Glutamatergic neuron (in vitro differentiated cells): Measurements from ENCODE around the gene PSEN2. TPM values are rescaled to one million over a fixed set of nuclear protein-coding genes. Genes with fewer than 3 reads are reported as not detected.
"Not testable (repeated sequence)": the region's sequence is repeated elsewhere in the genome, so short reads cannot be mapped to it uniquely, and the experiment has no call there.

Experiments used
- DNase-seq: peaks from one replicate; pipeline ENCODE4 v3.0.0; 2022
- H3K27ac Mint-ChIP-seq: one replicate; pipeline ENCODE4 v1.8.0; 2020; ENCODE audit warnings: mild to moderate bottlenecking, mixed read lengths, inconsistent platforms; ENCODE audit not compliant: unreplicated experiment
- H3K27me3 Mint-ChIP-seq: one replicate; pipeline ENCODE4 v1.8.0; 2020; ENCODE audit warnings: mild to moderate bottlenecking, moderate library complexity, mixed read lengths, inconsistent platforms; ENCODE audit not compliant: unreplicated experiment
- H3K36me3 Mint-ChIP-seq: one replicate; pipeline ENCODE4 v1.8.0; 2020; ENCODE audit warnings: mild to moderate bottlenecking, mixed read lengths, inconsistent platforms; ENCODE audit not compliant: unreplicated experiment
- H3K4me1 Mint-ChIP-seq: one replicate; pipeline ENCODE4 v1.8.0; 2020; ENCODE audit warnings: mild to moderate bottlenecking, low read depth, mixed read lengths, inconsistent platforms; ENCODE audit not compliant: unreplicated experiment
- H3K4me3 Mint-ChIP-seq: one replicate; pipeline ENCODE4 v1.8.0; 2020; ENCODE audit warnings: mild to moderate bottlenecking, mixed read lengths, inconsistent platforms; ENCODE audit not compliant: unreplicated experiment
- H3K9me3 Mint-ChIP-seq: one replicate; pipeline ENCODE4 v1.8.0; 2020; ENCODE audit warnings: mild to moderate bottlenecking, moderate library complexity, mixed read lengths, inconsistent platforms; ENCODE audit not compliant: unreplicated experiment
- total RNA-seq: library from RNA; stranded (reverse); fragmentation: NEBNext Ultra II Directional; extraction: Animal tissue kit (Norgen Biotek cat#: 25700); gene quantifications from one replicate; pipeline ENCODE4 v1.2.1, GENCODE V29; 2021; ENCODE audit not compliant: unreplicated experiment
- TF ChIP-seq, protein P1 (sequence below): fragments of 200-600 bp; sonication (generic); IDR thresholded peaks from one replicate; pipeline ENCODE4 v1.5.0; 2021; ENCODE audit not compliant: partially characterized antibody, unreplicated experiment

PSEN2 gene
- total RNA-seq, 1 donor from 2014 or later, result 22.2 TPM

DNA sequence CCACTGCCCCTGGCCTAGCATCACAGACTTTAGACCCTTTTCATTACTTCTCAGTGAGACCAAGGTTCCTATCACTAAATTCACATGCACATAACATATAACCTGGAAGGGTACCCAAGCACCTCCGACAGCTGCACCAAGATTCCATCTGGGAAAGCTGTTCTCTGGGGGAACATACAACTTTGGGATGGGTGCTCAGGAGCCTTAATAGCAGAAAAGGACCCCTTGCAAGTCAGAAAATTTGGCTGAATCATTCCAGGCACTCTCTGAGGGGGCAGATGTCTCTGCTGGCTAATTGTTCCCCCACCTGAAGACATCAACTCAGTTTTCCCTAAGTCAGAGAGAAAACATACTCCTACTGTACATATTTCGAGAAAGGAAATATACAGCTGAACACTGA lies 41.3 kb upstream of the PSEN2 start:
- TF ChIP-seq, protein P1, sequence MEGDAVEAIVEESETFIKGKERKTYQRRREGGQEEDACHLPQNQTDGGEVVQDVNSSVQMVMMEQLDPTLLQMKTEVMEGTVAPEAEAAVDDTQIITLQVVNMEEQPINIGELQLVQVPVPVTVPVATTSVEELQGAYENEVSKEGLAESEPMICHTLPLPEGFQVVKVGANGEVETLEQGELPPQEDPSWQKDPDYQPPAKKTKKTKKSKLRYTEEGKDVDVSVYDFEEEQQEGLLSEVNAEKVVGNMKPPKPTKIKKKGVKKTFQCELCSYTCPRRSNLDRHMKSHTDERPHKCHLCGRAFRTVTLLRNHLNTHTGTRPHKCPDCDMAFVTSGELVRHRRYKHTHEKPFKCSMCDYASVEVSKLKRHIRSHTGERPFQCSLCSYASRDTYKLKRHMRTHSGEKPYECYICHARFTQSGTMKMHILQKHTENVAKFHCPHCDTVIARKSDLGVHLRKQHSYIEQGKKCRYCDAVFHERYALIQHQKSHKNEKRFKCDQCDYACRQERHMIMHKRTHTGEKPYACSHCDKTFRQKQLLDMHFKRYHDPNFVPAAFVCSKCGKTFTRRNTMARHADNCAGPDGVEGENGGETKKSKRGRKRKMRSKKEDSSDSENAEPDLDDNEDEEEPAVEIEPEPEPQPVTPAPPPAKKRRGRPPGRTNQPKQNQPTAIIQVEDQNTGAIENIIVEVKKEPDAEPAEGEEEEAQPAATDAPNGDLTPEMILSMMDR, result no peak
- Mint-ChIP-seq H3K4me3 (no peak overlapping the region), H3K27ac (no peak overlapping the region), H3K9me3 (no peaks in the 10 kb centered on the region), H3K4me1 (peaks cover 11% of the 10 kb centered on the region), H3K36me3 (peaks cover 11% of the 10 kb centered on the region), H3K27me3 (no peaks in the 10 kb centered on the region)
- no peak for DNase-seq

- no peak for DNase-seq
- peaks cover 7% of the 10 kb centered on the region for H3K4me1 Mint-ChIP-seq
- no peaks in the 10 kb centered on the region for H3K27me3 Mint-ChIP-seq
- H3K36me3 Mint-ChIP-seq, result peaks cover 23% of the 10 kb centered on the region
- TF ChIP-seq, protein P1, result no peak
- no peak overlapping the region for H3K27ac Mint-ChIP-seq
- H3K9me3 Mint-ChIP-seq, result no peaks in the 10 kb centered on the region
- no peak overlapping the region for H3K4me3 Mint-ChIP-seq
Observed at GRCh38 chr1:226831953-226832352, 38.5 kb upstream of the PSEN2 start.

- Mint-ChIP-seq H3K27ac (no peak overlapping the region), H3K36me3 (peaks cover 23% of the 10 kb centered on the region), H3K4me1 (peaks cover under 1% of the 10 kb centered on the region), H3K9me3 (no peaks in the 10 kb centered on the region), H3K27me3 (no peaks in the 10 kb centered on the region), H3K4me3 (no peak overlapping the region)
- TF ChIP-seq, protein P1, result no peak
- DNase-seq, result no peak
Observed at GRCh38 chr1:226832613-226833012, 37.8 kb upstream of the PSEN2 start.

DNA sequence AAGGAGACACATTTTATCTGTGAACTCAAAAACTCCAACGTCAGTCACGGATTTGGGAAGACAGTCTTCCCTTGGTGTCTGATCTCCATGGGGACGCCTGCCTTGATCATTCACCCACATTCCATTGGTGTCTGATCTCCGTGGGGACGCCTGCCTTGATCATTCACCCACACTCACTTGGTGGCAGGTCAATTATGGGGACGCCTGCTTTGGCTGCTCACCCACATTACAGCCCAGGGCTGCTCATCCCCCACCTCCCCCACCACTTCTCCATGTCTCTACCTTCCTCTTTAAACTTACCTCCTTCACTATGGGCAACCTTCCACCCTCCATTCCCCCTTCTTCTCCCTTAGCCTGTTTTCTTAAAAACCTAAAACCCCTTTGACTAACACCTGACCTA lies 36.2 kb upstream of the PSEN2 start:
- not testable (repeated sequence) for H3K27me3 Mint-ChIP-seq, H3K27ac Mint-ChIP-seq

GRCh38 chr1:226835396-226835795 lies 35.0 kb upstream of the PSEN2 start:
- not testable (repeated sequence) for H3K4me3 Mint-ChIP-seq, H3K9me3 Mint-ChIP-seq, H3K27ac Mint-ChIP-seq, H3K27me3 Mint-ChIP-seq, DNase-seq, H3K4me1 Mint-ChIP-seq
- H3K36me3 Mint-ChIP-seq, result peaks cover 23% of the 10 kb centered on the region

More for the DNA sequence above, 36.2 kb upstream of the PSEN2 start:
- DNase-seq, H3K4me1 Mint-ChIP-seq, H3K9me3 Mint-ChIP-seq, H3K4me3 Mint-ChIP-seq: not testable (repeated sequence)
- H3K36me3 Mint-ChIP-seq, result peaks cover 23% of the 10 kb centered on the region

- not testable (repeated sequence) for H3K27me3 Mint-ChIP-seq, H3K4me1 Mint-ChIP-seq, H3K27ac Mint-ChIP-seq, H3K4me3 Mint-ChIP-seq, DNase-seq, H3K9me3 Mint-ChIP-seq
- H3K36me3 Mint-ChIP-seq, result peaks cover 18% of the 10 kb centered on the region
Observed at GRCh38 chr1:226837966-226838365, 32.5 kb upstream of the PSEN2 start.

- TF ChIP-seq, protein P1, result no peak
- Mint-ChIP-seq H3K9me3 (no peaks in the 10 kb centered on the region), H3K36me3 (peaks cover 18% of the 10 kb centered on the region), H3K27ac (no peak overlapping the region), H3K4me3 (no peak overlapping the region), H3K27me3 (no peaks in the 10 kb centered on the region), H3K4me1 (no peaks in the 10 kb centered on the region)
- DNase-seq, result no peak
Observed at GRCh38 chr1:226838456-226838855, 32.0 kb upstream of the PSEN2 start.
